H1 (cell line): Measurements from ENCODE around the gene NPNT. TPM values are rescaled to one million over a fixed set of nuclear protein-coding genes. Genes with fewer than 3 reads are reported as not detected.

Experiments used
- ASH2L ChIP-seq: fragments of 200-600, 300-600 bp; sonication (generic); IDR thresholded peaks from one replicate; pipeline ENCODE4 v1.7.1; 2017; ENCODE audit warnings: low read length
- POLR2A ChIP-seq, 2 experiments: IDR thresholded peaks; 1 replicate in 1 of 2; 2 replicates in 1 of 2; pipeline ENCODE4 v1.6.1; 2011; ENCODE audit warnings: low read depth in 2 of 2, low read length in 2 of 2, mild to moderate bottlenecking in 2 of 2; ENCODE audit errors: control extremely low read depth in 1 of 2
- RAD21 ChIP-seq, 2 experiments: IDR thresholded peaks in 1 of 2; conservative IDR thresholded peaks in 1 of 2; 2 replicates each; pipeline ENCODE4 v1.6.1; 2011; ENCODE audit warnings: low read depth in 2 of 2, low read length in 2 of 2, improper control_type of control experiment in 1 of 2, inconsistent platforms in 1 of 2, mild to moderate bottlenecking in 1 of 2, moderate library complexity in 1 of 2
- polyA plus RNA-seq, 7 experiments: library from polyadenylated mRNA; depleted of rRNA in 3 of 7; stranded (reverse) in 5 of 7; unstranded in 2 of 7; fragments of >200 nt in 5 of 7; fragments of 200-250 nt in 2 of 7; gene quantifications; 1 replicate in 5 of 7; 2 replicates in 1 of 7; 4 replicates in 1 of 7; pipeline versions ENCODE4 v1.2.1 to v1.2.3, GENCODE V29; 2011 to 2013; ENCODE audit warnings: missing spikeins in 2 of 7, mixed read lengths in 2 of 7
- total RNA-seq: library from RNA; stranded (reverse); fragmentation: NEBNext Ultra II Directional; extraction: Animal tissue kit (Norgen Biotek cat#: 25700); gene quantifications from 2 replicates; pipeline ENCODE4 v1.2.1, GENCODE V29; 2021
- TF ChIP-seq, protein P1 (sequence below): fragments of 300-600 bp; sonication (generic); IDR thresholded peaks from 2 replicates; pipeline ENCODE4 v1.7.1; 2012; ENCODE audit warnings: low read length, moderate library complexity, mild to moderate bottlenecking, inconsistent platforms; ENCODE audit not compliant: insufficient replicate concordance

The NPNT gene
- total and polyA plus RNA-seq, 2 of the 8 experiments (the other 6 are each of a cell fraction or from before 2014, with no cell fraction given), result 0.24 to 0.97 TPM

- TF ChIP-seq, protein P1, sequence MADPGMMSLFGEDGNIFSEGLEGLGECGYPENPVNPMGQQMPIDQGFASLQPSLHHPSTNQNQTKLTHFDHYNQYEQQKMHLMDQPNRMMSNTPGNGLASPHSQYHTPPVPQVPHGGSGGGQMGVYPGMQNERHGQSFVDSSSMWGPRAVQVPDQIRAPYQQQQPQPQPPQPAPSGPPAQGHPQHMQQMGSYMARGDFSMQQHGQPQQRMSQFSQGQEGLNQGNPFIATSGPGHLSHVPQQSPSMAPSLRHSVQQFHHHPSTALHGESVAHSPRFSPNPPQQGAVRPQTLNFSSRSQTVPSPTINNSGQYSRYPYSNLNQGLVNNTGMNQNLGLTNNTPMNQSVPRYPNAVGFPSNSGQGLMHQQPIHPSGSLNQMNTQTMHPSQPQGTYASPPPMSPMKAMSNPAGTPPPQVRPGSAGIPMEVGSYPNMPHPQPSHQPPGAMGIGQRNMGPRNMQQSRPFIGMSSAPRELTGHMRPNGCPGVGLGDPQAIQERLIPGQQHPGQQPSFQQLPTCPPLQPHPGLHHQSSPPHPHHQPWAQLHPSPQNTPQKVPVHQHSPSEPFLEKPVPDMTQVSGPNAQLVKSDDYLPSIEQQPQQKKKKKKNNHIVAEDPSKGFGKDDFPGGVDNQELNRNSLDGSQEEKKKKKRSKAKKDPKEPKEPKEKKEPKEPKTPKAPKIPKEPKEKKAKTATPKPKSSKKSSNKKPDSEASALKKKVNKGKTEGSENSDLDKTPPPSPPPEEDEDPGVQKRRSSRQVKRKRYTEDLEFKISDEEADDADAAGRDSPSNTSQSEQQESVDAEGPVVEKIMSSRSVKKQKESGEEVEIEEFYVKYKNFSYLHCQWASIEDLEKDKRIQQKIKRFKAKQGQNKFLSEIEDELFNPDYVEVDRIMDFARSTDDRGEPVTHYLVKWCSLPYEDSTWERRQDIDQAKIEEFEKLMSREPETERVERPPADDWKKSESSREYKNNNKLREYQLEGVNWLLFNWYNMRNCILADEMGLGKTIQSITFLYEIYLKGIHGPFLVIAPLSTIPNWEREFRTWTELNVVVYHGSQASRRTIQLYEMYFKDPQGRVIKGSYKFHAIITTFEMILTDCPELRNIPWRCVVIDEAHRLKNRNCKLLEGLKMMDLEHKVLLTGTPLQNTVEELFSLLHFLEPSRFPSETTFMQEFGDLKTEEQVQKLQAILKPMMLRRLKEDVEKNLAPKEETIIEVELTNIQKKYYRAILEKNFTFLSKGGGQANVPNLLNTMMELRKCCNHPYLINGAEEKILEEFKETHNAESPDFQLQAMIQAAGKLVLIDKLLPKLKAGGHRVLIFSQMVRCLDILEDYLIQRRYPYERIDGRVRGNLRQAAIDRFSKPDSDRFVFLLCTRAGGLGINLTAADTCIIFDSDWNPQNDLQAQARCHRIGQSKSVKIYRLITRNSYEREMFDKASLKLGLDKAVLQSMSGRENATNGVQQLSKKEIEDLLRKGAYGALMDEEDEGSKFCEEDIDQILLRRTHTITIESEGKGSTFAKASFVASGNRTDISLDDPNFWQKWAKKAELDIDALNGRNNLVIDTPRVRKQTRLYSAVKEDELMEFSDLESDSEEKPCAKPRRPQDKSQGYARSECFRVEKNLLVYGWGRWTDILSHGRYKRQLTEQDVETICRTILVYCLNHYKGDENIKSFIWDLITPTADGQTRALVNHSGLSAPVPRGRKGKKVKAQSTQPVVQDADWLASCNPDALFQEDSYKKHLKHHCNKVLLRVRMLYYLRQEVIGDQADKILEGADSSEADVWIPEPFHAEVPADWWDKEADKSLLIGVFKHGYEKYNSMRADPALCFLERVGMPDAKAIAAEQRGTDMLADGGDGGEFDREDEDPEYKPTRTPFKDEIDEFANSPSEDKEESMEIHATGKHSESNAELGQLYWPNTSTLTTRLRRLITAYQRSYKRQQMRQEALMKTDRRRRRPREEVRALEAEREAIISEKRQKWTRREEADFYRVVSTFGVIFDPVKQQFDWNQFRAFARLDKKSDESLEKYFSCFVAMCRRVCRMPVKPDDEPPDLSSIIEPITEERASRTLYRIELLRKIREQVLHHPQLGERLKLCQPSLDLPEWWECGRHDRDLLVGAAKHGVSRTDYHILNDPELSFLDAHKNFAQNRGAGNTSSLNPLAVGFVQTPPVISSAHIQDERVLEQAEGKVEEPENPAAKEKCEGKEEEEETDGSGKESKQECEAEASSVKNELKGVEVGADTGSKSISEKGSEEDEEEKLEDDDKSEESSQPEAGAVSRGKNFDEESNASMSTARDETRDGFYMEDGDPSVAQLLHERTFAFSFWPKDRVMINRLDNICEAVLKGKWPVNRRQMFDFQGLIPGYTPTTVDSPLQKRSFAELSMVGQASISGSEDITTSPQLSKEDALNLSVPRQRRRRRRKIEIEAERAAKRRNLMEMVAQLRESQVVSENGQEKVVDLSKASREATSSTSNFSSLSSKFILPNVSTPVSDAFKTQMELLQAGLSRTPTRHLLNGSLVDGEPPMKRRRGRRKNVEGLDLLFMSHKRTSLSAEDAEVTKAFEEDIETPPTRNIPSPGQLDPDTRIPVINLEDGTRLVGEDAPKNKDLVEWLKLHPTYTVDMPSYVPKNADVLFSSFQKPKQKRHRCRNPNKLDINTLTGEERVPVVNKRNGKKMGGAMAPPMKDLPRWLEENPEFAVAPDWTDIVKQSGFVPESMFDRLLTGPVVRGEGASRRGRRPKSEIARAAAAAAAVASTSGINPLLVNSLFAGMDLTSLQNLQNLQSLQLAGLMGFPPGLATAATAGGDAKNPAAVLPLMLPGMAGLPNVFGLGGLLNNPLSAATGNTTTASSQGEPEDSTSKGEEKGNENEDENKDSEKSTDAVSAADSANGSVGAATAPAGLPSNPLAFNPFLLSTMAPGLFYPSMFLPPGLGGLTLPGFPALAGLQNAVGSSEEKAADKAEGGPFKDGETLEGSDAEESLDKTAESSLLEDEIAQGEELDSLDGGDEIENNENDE, result no peak
- TF ChIP-seq RAD21 (IDR thresholded peaks at IDR 0.05 in 1 of 2, conservative IDR thresholded peaks at IDR 0.05 in 1 of 2; ENCODE audit: low read depth in 2 of 2, low read length in 2 of 2) (no peak), POLR2A (IDR thresholded peaks at IDR 0.05; ENCODE audit: control extremely low read depth in 1 of 2, low read depth in 2 of 2, low read length in 2 of 2) (no peak), ASH2L (no peak)
Measured at GRCh38 chr4:105930698-105931097, 35.4 kb downstream of the NPNT start (continued).
